Activated naive CD8-positive, alpha-beta T cell treated with anti-CD3 and anti-CD28 coated beads, Interleukin-2, amount 50 U/mL, for 16 hours (primary cell): ENCODE results near the gene UBA52.

Experiments used
- DNase-seq: peaks from one replicate; pipeline ENCODE4 v3.0.0-alpha.2; 2020; ENCODE audit warnings: low read depth, low spot score

Gene UBA52

DNA sequence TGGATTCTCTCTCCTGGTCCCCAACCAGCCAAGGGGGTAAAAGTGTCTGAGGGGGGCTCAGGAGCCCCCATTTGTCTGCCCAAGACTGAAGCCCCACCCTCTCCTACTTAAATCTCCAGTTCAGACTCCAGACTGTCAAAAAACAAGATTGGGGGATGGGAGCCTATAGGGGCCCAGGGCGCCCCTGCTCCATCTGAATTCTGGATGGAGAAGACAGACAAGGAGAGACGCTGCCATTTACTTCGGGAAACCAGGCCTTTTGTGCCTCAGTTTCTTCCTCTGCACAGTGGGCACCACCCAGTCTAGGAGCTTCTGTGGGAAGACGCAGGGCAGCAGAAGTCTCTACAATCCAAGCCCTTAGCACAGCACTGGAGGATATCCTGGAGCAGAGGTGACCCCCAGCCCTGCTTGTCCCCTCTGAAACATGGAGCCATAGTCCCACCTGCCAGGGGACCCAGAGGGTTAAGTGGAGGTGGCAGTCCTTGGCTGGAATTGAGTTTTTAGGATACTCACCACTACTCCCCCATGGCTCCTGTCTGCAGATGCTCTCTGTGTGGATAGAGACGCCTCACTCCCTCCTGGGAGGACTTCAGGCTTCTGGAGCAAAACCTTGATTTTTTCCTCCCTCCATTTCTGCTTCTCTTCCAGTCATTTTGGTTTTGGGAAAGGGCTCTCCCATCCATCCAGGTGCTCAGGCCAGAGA is 36.6 kb downstream of the UBA52 start:
- no peak for DNase-seq

DNA sequence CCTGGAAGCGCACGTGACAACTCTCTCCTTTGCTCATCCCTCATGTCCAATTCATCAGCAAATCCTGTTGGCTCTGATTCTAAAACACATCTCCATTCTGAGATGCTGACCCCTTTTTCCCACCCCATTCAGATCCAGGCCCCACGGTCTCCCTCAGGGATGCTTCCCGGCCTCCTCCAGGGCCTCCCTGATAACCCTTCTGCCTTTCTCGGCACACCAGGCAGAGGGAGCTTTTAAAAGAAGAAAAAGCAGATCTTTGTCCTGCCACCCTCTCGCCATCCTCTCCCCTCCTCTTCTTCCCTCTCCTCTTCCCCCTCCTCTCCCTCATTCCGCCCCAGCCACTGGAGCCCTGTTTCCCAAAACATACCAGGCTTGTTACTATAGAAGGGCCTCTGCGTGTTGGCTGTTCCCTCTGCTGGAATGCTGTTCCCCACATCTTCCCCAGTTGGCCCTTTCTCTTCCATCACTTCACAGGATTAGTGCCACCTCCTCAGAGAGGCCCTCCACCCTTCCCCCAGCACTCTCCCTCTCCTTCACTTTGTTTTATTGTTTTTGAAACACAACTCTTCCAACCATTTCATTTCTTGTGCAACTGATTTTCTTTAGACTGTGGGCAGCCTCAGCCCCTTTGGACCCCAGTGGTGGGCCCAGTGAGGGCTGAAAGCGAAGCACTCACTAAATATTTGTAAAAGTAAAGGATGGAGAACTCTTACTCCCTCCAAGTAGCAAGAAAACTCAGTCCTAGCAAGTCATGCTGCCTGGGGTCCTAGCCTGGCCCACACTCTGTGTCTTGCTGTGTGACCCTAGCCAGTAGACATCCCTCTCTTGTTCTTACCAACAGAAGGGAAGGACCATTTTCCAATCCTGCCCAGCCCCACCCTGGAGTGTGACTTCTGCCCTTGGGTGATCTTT is 37.4 kb downstream of the UBA52 start:
- no peak for DNase-seq

DNA sequence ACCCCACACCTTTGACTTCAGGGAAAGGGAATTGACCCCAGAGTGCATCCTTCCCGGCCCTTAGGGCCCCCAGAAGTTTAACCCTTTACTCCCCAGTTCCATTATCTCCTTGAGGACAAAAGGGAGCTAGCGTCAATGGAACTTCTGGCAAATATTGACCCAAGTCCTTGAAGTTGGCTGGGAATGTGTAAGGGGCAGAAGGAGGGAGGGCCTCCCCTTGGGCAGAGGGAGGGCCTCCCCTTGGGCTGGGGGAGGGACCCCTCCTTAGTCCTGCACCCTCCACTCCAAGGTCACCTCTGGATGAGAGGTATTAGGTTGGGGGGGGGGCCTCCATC is 38.0 kb downstream of the UBA52 start:
- DNase-seq = no peak

DNA sequence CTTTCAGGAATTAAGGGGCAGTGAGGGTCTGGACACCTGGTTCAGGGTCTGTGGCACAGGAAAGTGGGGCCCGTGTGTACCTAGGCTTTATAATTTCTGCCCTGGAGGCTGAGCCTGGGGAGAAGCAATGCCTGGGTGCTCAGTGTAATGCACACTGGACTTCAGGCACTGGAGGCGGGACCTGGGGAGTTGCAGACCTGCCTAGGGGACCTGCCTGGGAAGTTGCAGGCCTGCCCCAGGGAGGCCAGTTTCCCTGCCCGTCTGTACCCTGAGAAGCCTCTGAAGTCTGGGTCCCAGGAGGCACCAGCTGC is 38.5 kb downstream of the UBA52 start:
- DNase-seq = no peak

DNA sequence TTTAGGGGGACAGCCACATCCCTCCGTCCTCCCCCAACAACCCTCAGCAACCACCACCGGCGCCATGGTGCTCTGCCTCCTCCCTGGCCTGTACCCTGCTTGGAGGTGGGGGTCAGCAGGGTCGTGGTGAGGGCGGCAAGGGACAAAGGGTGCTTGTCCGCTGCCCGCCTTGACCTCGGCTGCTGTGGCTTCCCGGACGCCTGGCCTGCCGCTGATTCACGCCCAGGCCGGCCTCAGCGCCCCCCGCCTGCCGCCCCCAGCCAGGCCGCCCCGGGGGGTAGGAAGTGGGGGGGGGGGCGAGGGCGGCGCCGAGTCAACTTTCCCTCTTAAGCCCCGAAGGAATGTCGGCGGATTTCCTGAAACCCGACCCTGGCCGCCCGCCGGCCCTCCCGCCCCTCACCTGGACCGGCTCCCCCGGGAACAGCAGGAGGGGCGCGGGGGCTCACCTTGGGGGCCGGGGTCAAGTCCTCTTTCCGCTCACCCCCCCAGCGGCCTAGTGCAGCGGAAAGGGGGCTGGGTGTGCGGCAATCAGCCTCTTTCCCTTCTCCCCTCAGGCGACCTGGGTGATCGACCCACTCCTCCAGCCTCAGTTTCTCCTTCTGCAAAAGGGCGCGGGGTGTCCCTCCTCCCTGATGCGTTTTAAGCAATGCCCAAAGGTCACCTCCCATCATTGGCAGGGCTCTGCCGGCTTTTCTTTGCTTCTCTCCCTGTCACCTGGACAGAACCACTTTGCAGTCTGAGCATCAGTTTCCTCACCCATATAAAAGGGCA is 39.1 kb downstream of the UBA52 start:
- no peak for DNase-seq

DNA sequence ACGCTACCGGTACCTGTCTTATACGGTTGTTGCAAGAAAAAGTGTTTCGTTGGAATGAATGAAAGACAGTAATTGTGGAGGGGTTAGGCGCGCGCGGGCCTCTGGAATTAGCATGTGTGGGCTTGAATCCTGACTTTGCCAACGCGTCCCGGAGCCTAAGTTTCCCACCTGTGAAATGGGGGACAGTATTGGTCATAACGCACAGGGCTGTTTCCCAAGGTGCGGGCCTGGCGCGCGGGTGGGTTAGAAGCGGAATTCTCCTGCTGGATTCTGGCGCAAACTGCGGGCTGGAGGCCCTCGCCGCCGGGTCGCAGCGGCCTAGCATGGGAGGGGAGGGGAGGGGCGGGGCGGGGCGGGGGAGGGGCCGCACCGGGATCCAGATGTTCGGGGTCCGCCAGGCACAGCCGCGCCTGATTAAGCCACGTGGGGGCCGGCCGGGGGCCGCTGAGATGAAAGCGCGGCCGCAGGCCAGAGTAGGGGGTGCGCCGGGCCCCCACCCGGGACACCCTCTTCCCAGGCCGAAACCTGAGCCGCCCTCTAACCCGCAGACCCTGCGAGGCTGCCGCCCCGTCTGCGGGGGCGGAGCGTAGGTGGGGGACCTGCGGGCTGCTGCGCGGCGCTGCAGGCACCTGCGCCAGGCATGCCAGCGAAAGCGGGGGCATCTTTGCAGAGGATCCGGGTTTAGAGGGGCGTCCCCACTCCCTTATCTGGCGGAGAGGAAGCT is 39.8 kb downstream of the UBA52 start:
- DNase-seq = no peak

DNA sequence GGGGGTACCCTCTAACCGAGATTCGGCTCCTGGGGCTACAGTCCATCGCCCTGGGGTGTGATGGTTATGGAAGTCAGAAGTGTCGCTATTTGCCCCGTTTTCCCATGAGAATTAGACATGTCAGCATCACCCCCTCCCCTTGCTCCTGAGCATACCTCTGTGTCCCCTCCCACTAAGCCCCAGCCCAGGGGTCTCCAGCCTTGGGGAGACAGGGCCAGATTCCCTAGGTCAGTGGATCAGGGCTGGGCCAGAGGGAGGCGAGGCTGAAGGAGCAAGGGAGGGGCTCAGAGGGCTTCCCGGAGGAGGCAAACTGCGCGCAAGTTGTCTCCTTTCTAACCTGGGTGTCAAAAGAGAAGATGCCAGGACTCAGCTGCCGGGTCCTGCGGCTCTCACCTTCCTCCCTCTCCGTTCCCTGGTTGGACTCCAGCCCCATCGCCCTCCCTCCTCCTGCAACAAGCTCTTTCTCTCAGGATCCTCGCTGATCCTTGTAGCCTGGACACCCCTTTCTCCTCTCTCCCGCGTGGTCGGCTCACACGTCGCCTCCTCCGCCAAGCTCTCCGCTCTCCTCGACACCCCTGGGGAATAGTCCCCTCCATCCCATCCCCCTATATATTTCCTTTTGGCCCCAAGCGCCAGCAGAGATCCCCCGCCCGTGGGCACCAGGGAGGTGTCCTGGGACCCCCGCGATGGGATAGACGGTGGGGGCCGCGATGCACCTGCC is 40.6 kb downstream of the UBA52 start:
- no peak for DNase-seq

DNA sequence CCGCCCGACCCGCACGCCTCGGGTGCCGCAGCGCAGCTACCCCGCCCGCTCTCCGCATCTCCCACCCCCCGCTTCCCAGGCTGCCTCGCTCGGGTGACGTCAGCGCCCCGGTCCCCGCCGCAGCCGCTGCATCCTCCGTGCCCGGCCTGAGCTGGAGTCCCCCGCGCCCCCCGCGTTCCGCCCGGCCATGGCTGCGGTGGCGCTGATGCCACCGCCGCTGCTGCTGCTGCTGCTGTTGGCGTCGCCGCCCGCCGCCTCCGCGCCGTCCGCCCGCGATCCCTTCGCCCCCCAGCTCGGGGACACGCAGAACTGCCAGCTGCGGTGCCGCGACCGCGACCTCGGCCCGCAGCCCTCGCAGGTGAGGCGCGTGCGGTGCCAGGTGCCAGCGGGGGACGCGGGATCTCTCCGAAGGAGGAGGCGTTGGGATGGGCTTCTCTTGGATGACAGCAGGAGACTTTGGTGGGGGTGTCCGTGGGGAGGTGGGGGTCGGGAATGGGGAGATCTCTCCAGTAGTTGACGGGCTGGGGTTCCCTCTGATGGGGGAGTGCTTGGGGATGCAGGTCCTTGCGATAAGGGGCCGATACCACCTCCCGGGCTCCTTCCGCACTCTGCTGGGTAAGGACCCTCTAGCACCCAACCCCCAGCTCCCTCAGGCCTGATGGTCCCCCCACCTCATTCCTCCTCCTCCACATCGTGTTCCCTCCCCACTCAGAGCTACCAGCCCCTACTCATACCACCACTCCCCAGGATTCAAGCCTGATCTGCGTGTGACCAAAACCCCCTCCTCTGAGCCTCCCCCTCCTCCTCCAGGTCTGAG is 41.3 kb downstream of the UBA52 start, which contains the start of gene TMEM59L:
Gene TMEM59L, plus strand, starts transcription at position 99 of the 817 bp plus-strand sequence. Its CDS starts 89 bp downstream, at position 188.
- DNase-seq = no peak

DNA sequence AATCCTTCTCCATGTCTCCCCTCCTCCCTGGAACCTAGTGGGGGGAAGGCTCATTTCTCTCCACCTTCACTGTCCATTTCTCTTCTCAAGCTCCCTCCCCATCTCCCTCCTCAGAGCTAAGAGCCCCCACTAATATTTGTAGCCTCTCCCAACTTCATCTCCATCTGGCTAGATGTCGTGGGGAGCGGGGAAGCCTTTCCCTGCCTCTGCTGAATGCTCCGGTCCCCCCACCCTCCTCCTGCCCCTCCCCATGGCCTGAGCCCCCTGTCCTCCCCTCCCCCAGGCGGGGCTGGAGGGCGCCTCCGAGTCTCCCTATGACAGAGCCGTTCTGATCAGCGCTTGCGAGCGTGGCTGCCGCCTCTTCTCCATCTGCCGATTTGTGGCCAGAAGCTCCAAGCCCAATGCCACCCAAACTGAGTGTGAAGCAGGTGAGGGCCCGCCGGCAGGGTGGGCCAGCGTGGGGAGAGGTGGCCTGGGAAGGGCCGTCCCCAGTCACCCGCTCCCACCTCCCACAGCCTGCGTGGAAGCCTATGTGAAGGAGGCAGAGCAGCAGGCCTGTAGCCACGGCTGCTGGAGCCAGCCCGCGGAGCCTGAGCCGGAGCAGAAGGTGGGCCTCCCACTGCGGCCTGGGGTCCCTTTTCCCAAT is 42.1 kb downstream of the UBA52 start:
- DNase-seq = no peak

DNA sequence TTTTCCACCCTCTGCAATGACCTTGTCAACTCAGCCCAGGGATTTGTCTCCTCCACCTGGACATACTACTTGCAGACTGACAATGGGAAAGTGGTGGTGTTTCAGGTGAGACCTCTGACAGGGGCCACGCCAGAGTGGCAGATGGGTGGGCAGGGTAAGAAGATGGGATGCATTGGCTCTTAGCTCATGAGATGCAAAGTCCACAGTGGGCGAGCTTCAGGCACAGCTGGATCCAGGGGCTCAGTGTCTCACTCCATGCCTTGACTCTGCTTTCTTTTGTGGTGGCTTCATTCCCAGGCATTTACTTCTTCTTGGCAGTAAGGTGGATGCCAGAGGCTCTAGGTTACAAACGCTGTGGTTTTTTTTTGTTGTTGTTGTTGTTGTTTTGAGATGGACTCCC is 44.4 kb downstream of the UBA52 start:
- DNase-seq = no peak

DNA sequence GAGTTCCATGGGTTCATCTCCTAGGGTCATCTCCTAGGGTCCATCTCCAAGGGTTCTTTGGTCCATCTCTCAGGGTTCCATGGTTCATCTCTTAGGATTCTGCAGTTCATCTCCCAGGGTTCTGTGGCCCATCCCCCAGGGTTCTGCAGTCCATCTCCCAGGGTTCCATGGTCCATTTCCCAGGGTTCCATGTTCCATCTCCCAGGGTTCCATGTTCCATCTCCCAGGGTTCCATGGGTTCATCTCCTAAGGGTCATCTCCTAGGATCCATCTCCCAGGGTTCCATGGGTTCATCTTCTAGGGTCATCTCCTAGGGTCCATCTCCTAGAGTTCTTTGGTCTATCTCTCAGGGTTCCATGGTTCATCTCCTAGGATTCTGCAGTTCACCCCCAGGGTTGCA is 45.9 kb downstream of the UBA52 start:
- DNase-seq = no peak

DNA sequence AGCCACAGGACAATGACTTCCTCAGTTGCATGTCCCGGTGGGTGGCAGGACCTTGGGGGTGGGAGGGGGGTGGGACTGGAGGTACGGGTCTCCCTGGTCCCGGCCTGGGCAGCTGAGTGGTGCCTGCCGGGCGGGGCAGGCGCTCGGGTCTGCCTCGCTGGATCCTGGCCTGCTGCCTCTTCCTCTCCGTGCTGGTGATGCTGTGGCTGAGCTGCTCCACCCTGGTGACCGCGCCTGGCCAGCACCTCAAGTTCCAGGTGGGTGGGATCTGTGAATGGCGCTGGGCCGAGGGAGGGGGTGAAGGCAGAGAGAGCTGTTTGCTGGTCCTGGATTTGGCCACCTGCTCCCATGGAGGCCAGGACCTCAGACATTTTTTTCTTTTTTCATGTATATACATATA is 46.6 kb downstream of the UBA52 start:
- no peak for DNase-seq

DNA sequence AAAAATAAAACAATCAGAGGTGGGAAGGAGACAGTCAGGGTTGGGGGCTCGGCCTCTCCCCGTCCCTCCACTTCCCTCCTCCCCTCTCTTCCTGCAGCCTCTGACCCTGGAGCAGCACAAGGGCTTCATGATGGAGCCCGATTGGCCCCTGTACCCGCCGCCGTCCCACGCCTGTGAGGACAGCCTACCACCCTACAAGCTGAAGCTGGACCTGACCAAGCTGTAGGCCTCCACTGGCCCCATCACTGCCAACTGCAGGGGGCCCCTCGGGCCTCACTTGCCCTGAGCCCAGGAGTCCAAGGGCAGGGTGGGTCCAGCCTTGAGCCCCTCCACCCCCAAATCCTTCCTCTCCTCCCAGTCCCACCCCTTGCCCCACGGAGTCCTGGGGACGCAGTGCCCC is 48.7 kb downstream of the UBA52 start:
- DNase-seq = no peak

DNA sequence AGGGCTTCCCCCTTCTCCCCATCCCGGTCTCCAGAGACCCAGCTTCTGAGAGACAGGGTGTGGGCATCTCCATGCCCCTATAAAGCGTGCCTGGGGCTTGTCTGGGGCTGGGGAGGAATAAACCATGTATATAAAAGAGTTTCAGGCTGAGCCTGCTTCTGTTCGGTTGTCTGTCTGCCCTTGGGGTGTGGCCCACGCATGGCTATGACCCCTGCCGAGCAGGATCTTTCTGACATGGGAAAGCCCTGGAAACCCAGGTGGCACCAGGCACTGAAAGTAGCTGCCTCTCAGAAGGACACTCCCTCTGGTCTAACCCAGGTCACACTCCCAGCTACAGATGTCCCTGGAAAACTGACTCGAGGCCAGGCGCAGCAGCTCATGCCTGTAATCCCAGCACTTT is 49.2 kb downstream of the UBA52 start:
- DNase-seq = no peak

DNA sequence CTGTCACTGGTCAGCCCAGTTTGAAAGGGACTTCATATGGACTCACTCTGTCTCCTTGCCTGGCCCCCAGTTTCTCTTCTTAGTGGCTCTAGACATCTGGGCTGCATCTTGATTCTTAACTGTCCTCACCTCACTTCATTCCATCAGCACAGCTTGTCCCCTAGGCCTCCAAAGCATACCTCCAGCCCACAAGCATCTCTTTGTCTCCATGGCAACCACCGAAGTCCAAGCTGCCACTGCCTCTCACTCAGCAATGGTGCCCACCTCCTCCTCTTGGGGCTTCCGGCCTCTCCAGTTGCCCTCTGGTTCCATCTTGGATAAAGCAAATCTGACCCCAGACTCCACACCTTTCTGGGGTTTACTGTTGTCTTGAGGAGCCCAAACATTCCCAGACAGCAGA is 55.2 kb downstream of the UBA52 start:
- no peak for DNase-seq
